Measurements from ENCODE around the gene RTP3. TPM values are rescaled to one million over a fixed set of nuclear protein-coding genes. Genes with fewer than 3 reads are reported as not detected.

The RTP3 gene
- total RNA-seq, 4 donors from 2014 or later = not detected

GRCh38 chr3:46471371-46471914 is 26.3 kb upstream of the RTP3 start:
- peaks cover 0 to 14% (median 0%) of the 10 kb centered on the region in 3 donors for H3K9me3 ChIP-seq
- peaks cover 6% of the 10 kb centered on the region for H3K27me3 ChIP-seq
- no peak overlapping the region for H3K27ac ChIP-seq
- 100% methylated on average over 1 of the region's 5 CpGs for WGBS, 2 donors (ENCODE audit: low coverage in 1 of 2)
- no peak overlapping the region for H3K4me3 ChIP-seq
- ATAC-seq = no peak
- TF ChIP-seq, protein P1, sequence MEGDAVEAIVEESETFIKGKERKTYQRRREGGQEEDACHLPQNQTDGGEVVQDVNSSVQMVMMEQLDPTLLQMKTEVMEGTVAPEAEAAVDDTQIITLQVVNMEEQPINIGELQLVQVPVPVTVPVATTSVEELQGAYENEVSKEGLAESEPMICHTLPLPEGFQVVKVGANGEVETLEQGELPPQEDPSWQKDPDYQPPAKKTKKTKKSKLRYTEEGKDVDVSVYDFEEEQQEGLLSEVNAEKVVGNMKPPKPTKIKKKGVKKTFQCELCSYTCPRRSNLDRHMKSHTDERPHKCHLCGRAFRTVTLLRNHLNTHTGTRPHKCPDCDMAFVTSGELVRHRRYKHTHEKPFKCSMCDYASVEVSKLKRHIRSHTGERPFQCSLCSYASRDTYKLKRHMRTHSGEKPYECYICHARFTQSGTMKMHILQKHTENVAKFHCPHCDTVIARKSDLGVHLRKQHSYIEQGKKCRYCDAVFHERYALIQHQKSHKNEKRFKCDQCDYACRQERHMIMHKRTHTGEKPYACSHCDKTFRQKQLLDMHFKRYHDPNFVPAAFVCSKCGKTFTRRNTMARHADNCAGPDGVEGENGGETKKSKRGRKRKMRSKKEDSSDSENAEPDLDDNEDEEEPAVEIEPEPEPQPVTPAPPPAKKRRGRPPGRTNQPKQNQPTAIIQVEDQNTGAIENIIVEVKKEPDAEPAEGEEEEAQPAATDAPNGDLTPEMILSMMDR (IDR thresholded peaks at IDR 0.05) = no peak
- TF ChIP-seq EP300 (IDR thresholded peaks at IDR 0.05) = no peak
- no peaks in the 10 kb centered on the region for H3K4me1 ChIP-seq
- H3K36me3 ChIP-seq = no peaks in the 10 kb centered on the region

DNA sequence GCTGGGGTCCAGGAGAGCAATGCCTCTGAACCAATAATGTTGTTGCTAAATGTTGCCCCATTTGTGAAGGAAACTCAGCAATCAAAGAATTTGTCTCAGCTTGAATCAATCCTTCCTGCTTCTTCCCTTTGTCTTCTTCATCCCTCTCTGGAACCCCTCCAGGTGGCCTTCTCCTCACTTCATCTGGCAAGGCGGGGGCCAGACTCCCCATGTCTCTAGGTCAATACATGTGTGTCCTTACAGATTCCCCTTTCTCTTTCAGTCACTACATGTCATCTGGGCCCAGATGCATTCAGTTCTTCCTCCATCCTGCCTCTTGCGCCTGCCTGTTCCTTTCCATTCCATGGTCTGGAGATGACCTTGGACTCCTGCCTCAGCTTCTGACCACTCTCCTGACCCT is 25.0 kb upstream of the RTP3 start:
- WGBS, 2 donors (ENCODE audit: low coverage in 1 of 2) = 86 to 90% methylated on average over 2 of the region's 2 CpGs
- Histone ChIP-seq H3K9me3 (peaks cover 0 to 14% (median 0%) of the 10 kb centered on the region in 3 donors), H3K27me3 (peaks cover 6% of the 10 kb centered on the region), H3K4me3 (no peak overlapping the region), H3K36me3 (no peaks in the 10 kb centered on the region), H3K4me1 (no peaks in the 10 kb centered on the region), H3K27ac (no peak overlapping the region)
- TF ChIP-seq POLR2AphosphoS5 (IDR thresholded peaks at IDR 0.05) (no peak), POLR2A (IDR thresholded peaks at IDR 0.05) (no peak), EP300 (IDR thresholded peaks at IDR 0.05) (no peak)
- TF ChIP-seq, protein P1 (IDR thresholded peaks at IDR 0.05) = no peak
- no peak for ATAC-seq

DNA sequence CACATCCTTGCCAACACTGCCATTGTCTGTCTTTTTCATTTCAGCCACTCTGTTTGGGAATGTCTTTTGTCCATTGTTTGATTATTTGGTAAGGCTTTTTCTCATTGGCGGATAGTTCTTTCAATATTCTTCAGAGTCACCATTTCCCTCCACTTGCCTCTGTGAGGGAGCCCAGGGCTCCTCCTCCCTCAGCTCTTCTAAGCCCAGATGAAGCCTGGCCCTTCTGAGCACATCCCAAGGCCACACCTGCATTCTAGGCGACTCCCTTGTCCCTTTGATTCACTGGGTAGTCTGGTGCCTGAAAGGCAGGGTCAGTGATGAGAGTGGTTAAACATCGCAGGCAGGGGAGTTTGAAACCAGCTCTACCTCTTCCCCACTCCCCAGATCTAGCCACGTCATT is 20.6 kb upstream of the RTP3 start:
- 76 to 77% methylated on average over 3 to 4 of the region's 4 CpGs for WGBS, 2 donors (ENCODE audit: low coverage in 1 of 2)
- peaks cover 0 to 14% (median 0%) of the 10 kb centered on the region in 3 donors for H3K9me3 ChIP-seq
- ATAC-seq = no peak
- no peaks in the 10 kb centered on the region for H3K36me3 ChIP-seq
- H3K4me1 ChIP-seq = no peaks in the 10 kb centered on the region
- H3K27me3 ChIP-seq = peaks cover 28% of the 10 kb centered on the region
- no peak overlapping the region for H3K27ac ChIP-seq
- TF ChIP-seq EP300 (IDR thresholded peaks at IDR 0.05) (no peak), POLR2A (IDR thresholded peaks at IDR 0.05) (no peak), POLR2AphosphoS5 (IDR thresholded peaks at IDR 0.05) (no peak)
- TF ChIP-seq, protein P1 (IDR thresholded peaks at IDR 0.05) = no peak
- no peak overlapping the region for H3K4me3 ChIP-seq

GRCh38 chr3:46477756-46478155 is 20.0 kb upstream of the RTP3 start:
- 72 to 77% methylated on average over 5 to 6 of the region's 6 CpGs for WGBS, 2 donors (ENCODE audit: low coverage in 1 of 2)
- ATAC-seq = no peak
- Histone ChIP-seq H3K9me3 (peaks cover 0 to 14% (median 0%) of the 10 kb centered on the region in 3 donors), H3K27ac (no peak overlapping the region), H3K36me3 (no peaks in the 10 kb centered on the region), H3K4me3 (no peak overlapping the region), H3K4me1 (no peaks in the 10 kb centered on the region), H3K27me3 (peaks cover 28% of the 10 kb centered on the region)
- TF ChIP-seq, protein P1 (IDR thresholded peaks at IDR 0.05) = no peak
- no peak for TF ChIP-seq POLR2AphosphoS5 (IDR thresholded peaks at IDR 0.05)
- no peak for TF ChIP-seq POLR2A (IDR thresholded peaks at IDR 0.05)

DNA sequence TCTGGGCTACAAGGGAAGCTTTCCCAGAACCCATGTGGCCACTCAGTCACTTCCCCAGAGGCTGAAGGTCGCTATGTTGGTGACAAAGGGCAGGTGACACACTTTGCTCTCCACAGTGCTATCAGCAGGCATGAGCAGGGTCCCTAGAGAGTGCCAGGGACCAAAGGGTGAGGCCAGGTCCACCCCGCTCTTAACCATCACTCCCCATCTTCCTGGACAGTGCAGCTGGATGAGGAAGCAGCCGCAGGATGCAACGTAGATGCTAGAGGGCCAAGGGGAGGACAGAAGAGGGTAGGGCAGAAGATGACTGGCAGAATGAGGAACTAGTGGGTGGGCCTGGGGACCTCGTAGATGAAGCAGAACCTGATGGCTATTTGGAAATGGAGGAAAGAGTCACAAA is 19.4 kb upstream of the RTP3 start:
- TF ChIP-seq POLR2A (IDR thresholded peaks at IDR 0.05) (no peak), EP300 (IDR thresholded peaks at IDR 0.05) (no peak), POLR2AphosphoS5 (IDR thresholded peaks at IDR 0.05) (no peak)
- TF ChIP-seq, protein P1 (IDR thresholded peaks at IDR 0.05) = no peak
- 76 to 93% methylated on average over 4 of the region's 5 CpGs for WGBS, 2 donors (ENCODE audit: low coverage in 1 of 2)
- ATAC-seq = no peak

More for the DNA sequence above, 19.4 kb upstream of the RTP3 start:
- peaks cover 23% of the 10 kb centered on the region for H3K27me3 ChIP-seq
- H3K27ac ChIP-seq = no peak overlapping the region
- no peaks in the 10 kb centered on the region for H3K36me3 ChIP-seq
- H3K9me3 ChIP-seq = peaks cover 0 to 14% (median 0%) of the 10 kb centered on the region in 3 donors
- no peak overlapping the region for H3K4me3 ChIP-seq
- no peaks in the 10 kb centered on the region for H3K4me1 ChIP-seq

Data from gastroesophageal sphincter (tissue), 4 donors.